Stimulated activated CD4-positive, alpha-beta T cell treated with anti-CD3 and anti-CD28 coated beads, Interleukin-12 subunit alpha, Interleukin-12 subunit beta, amount 100 ng/mL, for 48 hours (primary cell): ENCODE measurements around the gene ATCAY.
"Not testable (repeated sequence)": the region's sequence is repeated elsewhere in the genome, so short reads cannot be mapped to it uniquely, and the experiment has no call there.

Experiments used
- DNase-seq, 3 donors: peaks; one replicate each; pipeline ENCODE4 v3.0.0-alpha.2; 2020; ENCODE audit warnings: low read depth in 2 of 3, low spot score in 1 of 3

ATCAY gene

GRCh38 chr19:3855320-3855719 lies 25.2 kb upstream of the ATCAY start:
- no peak for DNase-seq

- DNase-seq: no peak
Observed at GRCh38 chr19:3857449-3858003, 23.0 kb upstream of the ATCAY start.

- no peak for DNase-seq
Observed at GRCh38 chr19:3860499-3860898, 20.0 kb upstream of the ATCAY start.

GRCh38 chr19:3862826-3863500 lies 17.5 kb upstream of the ATCAY start:
- no peak for DNase-seq

- DNase-seq: no peak
Observed at GRCh38 chr19:3863648-3864047, 16.8 kb upstream of the ATCAY start.

GRCh38 chr19:3866910-3867638 lies 13.4 kb upstream of the ATCAY start:
- DNase-seq: no peak

- DNase-seq: no peak
Observed at GRCh38 chr19:3867971-3868769, 12.3 kb upstream of the ATCAY start.

- peak in 1 of 3 donors; percentile 17 for DNase-seq
Observed at GRCh38 chr19:3868770-3869456, 11.6 kb upstream of the ATCAY start, which contains the start of gene ZFR2. TSS of gene ZFR2 (minus strand) at chr19:3869038. CDS start at chr19:3869017, 21 bp downstream.

GRCh38 chr19:3873151-3873550 lies 7.3 kb upstream of the ATCAY start:
- DNase-seq: no peak

GRCh38 chr19:3874695-3875094 lies 5.8 kb upstream of the ATCAY start:
- DNase-seq: not testable (repeated sequence)

GRCh38 chr19:3879656-3880055 lies 829 bp upstream of the ATCAY start:
- DNase-seq: no peak

GRCh38 chr19:3881272-3882040 lies 971 bp downstream of the ATCAY start:
- DNase-seq: no peak

- no peak for DNase-seq
Observed at GRCh38 chr19:3882041-3882384, 1.5 kb downstream of the ATCAY start.

GRCh38 chr19:3890591-3890990 lies 10.1 kb downstream of the ATCAY start:
- DNase-seq: no peak

- no peak for DNase-seq
Observed at GRCh38 chr19:3893509-3894179, 13.2 kb downstream of the ATCAY start.

GRCh38 chr19:3894959-3895358 lies 14.5 kb downstream of the ATCAY start:
- not testable (repeated sequence) for DNase-seq

- DNase-seq: no peak
Observed at GRCh38 chr19:3895788-3896187, 15.3 kb downstream of the ATCAY start.

GRCh38 chr19:3897936-3898335 lies 17.5 kb downstream of the ATCAY start:
- DNase-seq: no peak

GRCh38 chr19:3898426-3898825 lies 17.9 kb downstream of the ATCAY start:
- no peak for DNase-seq
